Measurements from ENCODE around the gene PDE3A.

PDE3A gene

DNA sequence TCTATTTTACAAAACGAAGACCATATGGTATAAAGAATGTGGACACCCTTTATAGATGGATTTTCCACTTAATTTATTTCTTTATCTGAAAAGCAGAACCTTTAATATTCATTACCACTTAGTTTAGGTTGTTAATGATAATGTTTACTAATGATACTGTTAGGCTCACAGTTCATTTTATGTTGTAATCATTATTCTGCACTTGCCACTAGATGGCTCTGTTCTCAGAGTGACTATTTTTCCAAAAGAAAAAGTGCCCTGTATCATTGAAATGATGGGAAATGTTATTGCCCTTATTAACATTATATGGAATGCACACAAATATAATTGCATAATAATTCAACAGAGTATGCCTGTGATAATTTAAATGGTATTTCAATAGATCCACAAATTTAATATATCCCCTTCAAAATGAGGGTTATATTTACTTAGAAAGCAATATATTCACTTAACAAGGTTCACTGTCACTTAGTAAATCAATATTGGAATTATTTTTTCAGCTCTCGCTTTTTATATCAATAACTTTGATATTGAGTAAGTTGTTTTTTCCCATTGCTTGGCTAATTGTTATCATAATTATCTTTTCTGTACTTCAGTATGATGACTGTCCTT is 95.7 kb downstream of the PDE3A start:
- no peak for DNase-seq

DNA sequence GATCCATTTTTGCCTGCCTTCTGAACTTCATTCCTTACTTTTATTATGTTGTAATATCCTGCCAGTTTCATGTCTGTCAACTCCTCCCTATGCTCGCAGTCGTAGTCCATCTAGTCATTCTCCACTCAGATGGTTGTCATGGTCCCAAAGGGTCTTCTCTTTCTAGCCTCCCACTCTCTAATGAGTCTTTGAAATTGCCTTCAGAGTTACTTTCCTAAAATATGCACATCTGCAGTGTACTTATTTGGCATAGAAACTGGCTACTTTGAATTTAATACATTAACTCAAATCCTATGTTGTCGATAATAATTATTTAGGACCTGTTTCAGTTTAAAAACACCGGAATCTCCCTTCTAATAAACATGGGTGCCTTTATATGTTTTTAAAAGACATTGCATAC is 101.0 kb downstream of the PDE3A start:
- DNase-seq, result no peak

DNA sequence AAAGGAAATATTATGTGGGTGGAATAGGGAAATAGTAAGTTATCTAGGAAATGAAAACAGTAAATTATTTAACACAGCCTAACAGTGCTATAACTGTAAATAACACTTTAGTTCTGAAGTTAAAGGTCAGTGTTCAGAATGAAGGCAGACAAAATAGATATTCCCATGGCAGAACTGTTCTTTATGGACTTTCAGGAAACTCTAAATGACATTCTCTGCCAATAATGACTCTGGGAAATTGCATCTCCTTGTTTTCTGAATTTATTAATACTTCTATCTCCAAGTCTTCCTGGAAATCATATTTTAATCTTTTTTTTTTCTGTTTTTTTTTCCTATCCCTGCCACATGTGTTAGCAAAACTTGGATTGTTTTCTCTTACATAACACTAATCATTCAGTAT is 101.4 kb downstream of the PDE3A start:
- no peak for DNase-seq

DNA sequence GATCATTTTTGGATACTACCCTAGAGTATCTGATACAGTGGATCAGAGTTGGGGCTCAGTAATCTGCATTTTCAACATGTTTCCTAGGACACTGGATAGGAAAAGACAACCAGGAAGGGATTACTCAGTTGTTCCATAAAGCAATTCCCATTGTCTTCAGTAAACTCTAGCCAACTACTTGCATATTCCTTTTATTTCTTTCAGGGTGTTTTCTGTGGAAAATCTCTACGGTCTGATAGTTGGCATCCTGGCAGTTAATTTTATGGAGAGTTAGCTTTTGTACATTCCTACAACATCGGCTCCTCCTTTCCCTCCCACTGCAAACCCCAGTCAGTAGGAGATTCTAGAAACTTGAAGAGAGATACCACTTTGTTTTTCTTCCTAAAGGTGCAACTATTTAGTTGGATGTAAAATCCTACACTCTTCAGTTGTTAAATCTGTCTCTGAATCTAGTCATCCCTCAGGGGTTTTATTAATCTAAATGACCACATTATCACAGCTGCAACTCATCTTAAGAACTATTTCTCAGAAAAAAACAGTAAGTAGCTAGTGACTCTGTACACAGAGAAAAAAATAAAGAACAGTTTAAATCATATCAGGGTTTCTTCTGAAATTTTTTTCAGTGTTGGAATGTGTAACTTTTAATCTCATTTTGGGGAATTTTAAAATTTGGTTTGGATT is 103.9 kb downstream of the PDE3A start:
- no peak for DNase-seq

DNA sequence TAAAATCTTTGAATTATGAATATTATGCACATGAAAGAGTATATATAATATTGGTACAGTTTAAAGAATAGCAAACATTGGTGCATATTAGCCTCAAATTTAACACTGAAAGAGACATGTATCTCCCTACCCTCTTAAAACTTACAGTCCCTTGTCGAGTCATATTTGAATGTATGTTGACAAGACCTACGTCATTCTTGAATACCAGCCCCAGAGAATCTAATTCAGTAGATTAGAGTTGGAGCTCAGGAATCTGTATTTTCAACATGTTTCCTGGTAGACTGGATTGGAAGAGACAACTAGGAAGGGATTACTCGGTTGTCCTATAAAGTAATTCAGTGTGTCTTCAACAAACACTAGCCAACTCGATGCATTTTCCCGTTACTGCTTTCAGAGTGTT is 104.8 kb downstream of the PDE3A start:
- no peak for DNase-seq

DNA sequence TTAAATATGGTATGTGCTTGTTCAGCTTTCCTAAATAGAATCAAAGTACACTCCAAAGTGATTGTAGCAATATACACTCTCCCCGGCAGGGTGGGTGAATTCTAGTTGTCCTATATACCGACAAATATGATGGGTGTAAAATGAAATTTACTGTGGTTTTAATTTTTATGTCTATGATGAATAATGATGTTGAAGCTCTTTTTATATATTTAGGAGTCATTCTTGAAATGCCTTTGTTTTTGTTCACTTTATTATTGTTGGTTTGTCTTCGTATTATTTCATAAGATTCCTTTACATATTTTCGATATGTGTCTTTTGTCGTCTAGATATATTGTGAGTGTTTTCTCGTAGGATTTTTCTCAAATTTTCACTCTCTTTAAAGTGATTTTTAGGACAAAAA is 105.7 kb downstream of the PDE3A start:
- DNase-seq, result no peak

DNA sequence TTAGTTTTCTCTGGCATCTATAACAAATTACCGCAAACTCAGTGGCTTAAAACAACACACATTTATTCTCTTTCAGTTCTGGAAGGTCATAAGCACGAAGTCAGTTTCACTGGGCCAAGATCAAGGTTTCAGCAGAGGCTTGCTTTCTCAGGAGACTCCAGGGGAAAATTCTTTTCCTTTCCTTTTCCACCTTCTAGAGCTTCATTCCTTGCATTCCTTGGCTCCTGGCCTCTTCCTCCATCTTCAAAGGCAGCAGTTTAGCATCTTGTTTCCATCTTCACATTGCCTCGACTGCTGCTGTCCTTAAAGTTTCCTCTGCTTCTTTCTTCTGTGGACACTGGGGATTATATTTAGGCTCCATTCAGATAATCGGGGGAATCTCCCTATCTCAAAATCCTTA is 106.1 kb downstream of the PDE3A start:
- no peak for DNase-seq

DNA sequence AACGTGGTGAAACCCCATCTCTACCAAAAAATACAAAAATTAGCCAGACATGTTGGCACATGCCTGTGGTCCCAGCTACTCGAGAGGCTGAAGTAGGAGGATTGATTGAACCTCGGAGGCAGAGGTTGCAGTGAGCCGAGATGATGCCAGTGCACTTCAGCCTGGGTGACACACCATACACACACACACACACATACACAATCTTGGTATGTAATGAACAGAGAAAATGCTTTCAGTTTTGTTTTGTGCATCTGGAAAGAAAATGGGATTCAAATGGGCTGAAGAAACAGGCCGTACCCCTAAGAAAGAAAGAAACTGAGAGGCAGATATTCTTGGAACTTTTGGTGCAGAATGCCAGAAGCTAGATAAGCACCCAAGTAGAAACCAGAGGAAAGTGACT is 107.2 kb downstream of the PDE3A start:
- DNase-seq, result no peak

DNA sequence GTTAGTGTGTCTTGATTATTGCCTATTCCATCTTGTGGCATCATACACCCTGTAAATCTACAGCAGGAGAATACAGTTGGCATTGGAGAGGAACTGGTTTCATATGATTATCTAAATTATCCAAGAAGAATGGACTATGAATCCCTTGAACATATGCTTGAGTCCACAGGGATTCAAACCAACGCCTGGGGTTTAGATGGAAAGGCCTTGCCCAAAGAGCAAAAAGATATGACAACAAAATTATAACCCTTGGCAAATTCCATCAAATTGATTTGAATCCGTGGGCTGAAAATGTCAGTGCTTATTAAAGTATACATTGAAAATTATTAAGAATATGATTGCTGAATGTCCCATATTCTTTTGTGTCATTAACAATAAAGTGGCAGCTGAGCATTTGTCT is 108.2 kb downstream of the PDE3A start:
- DNase-seq, result no peak

DNA sequence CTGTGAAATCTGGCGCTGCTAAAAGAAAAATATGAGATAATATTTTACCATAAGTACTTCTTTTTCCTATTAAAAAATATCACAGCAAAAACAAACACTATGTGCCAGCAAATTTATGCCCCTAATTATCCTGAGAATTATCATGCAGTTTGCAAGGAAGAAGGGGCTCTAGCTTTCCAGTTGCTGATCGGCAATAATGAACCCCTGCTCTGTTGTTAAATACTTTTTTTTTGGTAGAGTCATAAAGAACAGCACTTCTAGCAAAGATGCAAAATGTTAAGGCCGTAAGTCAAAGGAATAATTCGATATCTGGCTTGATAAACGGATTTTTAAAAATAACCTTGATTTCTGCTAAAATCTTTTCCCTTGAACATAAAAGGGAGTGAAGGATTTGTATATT is 108.9 kb downstream of the PDE3A start:
- DNase-seq, result no peak

DNA sequence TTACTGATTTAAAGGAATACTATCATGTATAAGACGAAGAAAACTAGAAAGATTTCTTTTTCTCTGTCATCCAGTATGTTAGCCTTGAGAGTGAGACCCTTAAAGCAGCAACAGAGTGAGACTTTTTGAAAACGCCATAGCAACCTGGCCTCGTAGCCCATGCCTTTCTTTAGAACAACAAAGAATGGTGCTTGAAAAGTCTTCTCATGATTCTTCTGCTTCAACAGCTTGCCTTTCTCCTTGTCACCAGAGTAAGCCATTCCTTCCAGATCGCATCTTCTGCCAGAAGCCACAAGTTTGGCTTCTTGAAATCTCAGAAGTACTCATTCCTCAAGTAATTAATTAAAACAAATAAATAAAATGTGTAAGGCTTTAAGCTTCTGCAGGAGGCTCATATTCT is 109.3 kb downstream of the PDE3A start:
- no peak for DNase-seq

DNA sequence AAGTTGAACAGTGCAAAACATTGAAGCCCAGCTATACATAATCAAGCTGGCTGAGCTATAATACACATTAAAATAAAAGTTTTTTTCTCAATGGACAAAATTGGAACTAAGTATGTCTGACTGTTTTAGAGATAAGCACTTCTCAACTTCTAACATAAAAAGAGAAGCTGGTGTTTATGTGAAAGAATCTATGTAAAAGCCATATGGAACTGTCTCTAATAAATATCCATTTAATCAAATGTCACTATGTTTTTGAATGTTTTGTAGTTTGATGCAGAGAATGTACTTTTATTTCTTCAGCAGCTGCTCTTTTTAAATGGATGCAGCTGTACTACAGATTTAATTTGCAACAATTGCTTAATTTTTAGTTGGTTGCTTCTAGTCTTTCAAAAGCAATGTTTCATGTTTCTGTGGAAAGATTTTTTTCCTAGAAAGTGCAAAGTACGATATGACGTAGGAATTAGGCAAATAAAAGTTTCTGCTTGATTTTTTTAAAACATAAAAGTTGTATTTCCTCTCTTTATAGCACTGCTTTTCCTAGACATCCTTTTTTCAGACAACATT is 114.2 kb downstream of the PDE3A start:
- DNase-seq, result no peak

DNA sequence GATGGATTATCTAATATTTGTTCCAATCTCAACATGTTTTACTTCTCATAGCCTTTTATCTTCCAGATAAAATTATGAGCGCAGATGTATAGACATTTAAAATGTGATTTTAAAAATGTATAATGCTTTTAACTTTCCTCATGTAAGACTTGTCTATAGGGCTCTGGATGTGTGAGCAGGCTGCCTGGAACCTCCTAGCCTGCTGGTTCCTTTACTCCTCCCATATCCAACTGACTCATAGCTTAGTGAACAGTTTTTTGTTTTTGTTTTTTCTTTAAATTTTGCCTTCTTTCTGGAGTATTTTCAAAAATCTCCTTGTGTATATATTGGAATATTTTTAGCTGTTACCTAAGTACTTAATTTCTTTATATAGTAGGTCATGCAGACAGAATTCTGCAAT is 115.4 kb downstream of the PDE3A start:
- DNase-seq, result no peak

DNA sequence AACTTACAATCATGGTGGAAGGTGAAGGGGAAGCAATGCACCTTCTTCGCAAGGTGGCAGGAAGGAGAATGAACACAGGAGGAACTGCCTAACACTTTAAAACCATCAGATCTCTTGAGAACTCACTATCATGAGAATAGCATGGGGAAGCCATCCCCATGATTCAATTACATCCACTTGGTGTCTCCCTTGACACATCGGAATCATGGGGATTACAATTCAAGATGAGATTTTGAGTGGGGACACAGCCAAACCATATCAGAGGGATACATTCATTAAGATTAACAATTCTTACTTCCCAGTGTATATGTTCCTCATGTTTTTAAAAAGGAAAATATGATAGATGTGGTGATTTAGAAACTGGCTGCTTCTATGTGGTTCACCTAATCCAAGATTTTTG is 117.9 kb downstream of the PDE3A start:
- DNase-seq, result no peak

DNA sequence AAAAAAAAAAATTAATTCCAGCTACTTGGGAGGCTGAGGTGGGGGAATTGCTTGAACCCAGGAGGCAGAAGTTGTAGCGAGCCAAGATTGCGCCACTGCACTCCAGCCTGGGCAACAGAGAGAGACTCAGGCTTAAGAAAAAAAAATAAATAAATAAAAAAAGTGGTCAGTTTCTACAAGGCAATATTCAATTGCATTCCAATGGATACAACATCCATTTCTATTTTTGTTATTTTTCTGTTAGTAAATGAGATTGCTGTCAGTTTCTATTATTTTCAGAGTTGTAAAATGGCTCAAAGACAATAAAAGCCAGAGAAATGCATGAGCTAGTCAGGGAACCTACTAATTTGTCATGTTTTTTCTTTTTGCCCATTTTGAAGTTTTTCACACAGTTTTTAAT is 119.2 kb downstream of the PDE3A start:
- DNase-seq, result no peak

DNA sequence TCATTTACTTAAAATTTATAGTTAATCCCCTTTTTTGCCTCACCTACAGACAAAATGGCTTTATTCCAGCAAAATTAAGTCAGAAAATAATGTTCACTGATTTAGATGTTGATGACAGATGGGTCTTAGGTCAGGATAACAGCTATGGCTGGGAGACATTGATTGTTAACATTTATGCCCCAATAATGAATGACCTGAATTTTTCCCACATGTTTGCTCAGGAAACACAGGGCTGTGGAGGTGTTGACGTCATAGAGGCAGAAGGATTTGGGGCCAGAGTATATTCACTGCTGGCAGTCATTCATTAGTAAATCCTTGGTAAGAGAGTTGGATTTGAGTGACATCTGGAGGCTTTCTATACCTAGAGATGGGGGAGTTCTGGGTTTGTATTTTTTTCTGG is 121.3 kb downstream of the PDE3A start:
- no peak for DNase-seq

DNA sequence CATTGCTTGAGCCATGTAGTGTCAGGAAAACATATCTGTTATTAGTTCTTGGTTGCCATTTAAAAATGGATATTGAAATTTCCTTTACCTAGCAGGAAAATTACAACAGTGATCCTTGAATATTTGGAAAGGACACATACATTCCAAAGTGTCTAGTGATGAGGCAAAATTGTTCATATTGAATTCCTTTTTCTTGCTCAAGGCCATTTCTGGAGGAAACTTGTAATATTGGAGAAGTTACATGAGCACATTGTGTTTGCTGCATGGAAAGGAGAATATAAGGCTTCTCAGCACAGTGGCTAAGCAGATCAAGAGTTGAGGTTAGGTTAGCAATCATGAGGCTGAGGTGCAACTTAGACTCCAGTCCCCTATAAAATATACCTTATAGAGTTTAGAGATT is 121.9 kb downstream of the PDE3A start:
- DNase-seq, result no peak

DNA sequence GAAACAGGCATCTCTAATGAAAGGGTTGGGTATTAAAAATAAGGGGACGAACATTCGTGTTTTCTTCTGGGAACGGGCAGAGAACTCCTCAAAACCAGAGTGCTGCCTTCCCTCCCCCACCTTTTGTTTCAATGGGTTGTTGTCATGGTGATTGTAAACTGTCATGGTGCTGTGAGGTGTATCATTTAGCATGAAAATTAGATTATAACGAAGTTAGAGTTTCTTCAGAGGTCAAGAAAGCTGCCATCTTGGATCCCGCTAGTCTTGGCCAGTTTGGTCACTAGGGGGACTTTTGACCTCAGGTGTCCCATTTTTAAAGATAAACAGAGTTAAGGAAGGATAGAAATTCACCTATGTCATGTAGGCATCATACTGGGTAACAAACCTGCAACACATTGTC is 123.0 kb downstream of the PDE3A start:
- no peak for DNase-seq

DNA sequence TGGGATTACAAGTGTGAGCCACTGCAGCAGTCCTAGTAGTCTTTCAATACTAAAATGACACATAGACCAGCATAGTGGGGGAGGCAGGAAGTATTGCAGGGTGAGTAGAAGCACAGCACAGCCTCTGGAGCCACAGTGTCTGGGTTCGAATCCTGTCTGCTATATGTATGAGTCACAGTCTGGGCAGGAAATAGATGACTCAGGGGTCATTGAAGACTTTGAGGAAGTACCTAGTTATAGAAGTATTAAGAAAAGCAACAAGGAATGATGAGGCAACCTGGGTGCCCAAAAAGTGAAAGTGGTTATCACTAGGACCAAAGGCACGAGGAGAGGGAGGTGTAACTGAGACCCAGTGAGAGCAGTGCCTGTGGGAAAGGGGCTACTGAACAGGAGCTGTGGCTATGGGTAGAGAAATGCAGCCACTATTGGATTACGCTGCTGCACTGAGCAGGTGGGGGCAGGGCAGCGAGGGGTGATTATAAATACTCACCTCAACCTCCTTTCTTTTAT is 124.0 kb downstream of the PDE3A start:
- DNase-seq, result no peak

DNA sequence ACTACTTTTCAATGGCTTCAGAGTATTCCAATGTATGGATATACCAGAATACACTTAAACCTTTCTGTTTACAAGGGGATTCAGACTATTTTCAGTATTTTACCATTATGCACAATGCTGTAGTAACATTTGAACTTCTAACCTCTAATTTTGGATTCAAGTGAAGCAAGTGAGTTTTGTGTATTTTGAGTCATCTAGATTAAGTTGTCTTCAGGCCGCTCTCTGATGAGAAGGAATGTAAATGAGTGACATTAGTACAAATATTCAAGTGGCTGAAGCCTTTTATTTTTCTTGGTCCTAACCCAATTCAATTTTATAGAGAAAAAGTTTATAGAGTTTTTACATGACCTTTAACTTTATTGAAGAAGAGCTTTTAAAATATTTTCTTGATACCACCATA is 125.6 kb downstream of the PDE3A start:
- DNase-seq, result no peak

DNA sequence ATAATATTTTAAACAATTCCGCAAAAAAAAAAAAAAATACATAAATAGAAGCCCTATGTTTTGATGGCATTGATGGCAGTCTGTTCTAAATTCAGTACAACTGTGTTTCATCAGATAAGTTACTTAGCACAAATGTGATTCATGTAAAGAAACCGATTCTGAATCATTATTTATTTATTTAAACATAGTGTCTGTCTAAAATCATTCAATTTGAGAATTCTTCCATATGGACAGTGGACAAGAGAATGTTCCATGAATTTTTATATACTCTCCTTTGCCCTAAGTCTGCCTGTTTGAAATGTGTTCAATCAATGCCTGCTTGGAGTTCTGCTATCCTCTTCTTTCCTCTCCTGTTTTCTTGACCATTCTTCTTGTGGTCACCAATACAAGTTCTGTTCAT is 126.5 kb downstream of the PDE3A start:
- DNase-seq, result no peak

DNA sequence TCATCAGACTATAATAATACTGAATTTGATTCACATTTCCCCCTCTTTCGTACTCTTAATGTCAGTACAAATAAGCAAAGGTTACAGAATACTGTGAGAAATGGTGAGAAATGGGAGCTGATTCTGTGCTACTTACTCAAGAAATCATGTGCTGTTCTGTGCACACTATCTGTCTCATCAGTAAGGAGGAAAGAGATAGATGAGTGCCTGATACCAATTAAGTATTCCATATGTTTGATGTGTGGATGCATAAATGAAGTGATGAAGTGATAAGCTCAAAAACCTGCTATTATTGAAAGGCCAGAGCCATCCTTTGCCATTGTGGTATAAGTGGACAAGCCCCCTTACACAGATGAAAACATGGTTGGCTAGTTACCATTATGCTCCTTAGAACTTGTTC is 127.7 kb downstream of the PDE3A start:
- DNase-seq, result no peak

DNA sequence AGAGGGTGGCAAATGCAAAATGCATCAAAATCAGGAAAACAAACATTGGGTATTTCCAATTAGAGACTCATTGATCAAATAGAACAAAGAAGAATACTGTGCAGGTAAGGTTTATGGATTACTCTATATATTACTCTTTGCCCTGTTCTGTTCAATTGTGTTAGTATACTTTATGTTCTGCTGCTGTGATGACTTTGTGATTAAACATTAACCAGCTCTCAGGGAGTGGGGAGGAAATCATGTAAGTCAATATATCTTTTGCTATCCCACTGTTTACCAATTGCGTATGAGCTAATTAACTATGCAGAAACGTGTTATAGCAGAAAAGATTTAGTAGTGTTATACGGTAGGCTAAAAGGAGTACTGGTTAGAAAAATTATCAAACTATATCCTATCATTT is 129.4 kb downstream of the PDE3A start:
- DNase-seq, result no peak

DNA sequence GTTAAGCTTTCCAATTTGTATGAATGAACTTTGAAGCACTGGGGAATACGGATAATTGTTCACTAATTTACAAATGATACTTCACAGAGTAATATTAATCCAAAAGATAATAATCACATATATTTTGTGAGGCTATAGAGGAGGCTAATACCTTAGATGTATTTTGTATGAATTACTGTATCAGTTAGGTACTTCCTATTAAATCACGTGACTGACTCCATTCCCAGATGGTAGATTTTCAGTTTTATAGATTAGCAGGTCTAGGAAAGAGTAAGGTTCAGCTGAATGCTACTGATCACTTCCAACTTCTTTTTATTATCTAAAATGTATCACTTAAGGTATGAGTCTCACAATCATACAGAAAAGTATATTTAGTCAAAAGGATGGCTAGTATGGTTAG is 133.6 kb downstream of the PDE3A start:
- DNase-seq, result no peak

DNA sequence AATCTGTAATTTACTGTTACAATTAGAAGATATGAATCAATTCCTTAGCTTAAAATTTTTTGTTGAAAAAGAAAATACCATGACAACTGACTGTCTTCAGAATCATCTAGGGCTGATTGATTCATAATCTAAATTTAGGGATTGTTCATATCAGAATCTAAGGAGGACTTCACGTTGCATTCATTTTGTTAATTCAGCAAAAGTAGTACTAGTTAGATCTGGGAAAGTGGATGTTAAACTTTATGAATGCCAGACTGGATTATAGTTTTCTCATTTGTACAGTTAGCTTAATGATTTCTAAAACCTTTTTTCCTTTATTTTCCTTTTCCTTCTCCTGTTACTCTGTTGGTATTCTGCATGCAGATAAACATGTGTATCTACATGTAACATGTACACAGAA is 135.5 kb downstream of the PDE3A start:
- DNase-seq, result no peak
